ENCODE data around the gene NOS1. TPM values are rescaled to one million over a fixed set of nuclear protein-coding genes. Genes with fewer than 3 reads are reported as not detected.

The NOS1 gene
- total and polyA plus RNA-seq, 10 donors = 0.03 to 0.22 (median 0.04) TPM; not detected in 6

GRCh38 chr12:117328556-117329100 lies 32.8 kb downstream of the NOS1 start:
- no peak for TF ChIP-seq POLR2AphosphoS5 (IDR thresholded peaks at IDR 0.05)
- no peak for TF ChIP-seq CTCF (IDR thresholded peaks at IDR 0.05 in 8 of 11, conservative IDR thresholded peaks at IDR 0.05 in 3 of 11)
- no peak for TF ChIP-seq POLR2A (IDR thresholded peaks at IDR 0.05)
- Histone ChIP-seq H3K4me3 (no peak overlapping the region), H3K9me3 (no peaks in the 10 kb centered on the region), H3K27ac (no peak overlapping the region), H3K36me3 (no peaks in the 10 kb centered on the region), H3K27me3 (replicated peaks in 1 of 7) (peaks cover 0 to 81% (median 5%) of the 10 kb centered on the region in 7 donors), H3K4me1 (no peaks in the 10 kb centered on the region)
- peak; percentile 6 for DNase-seq
- intact Hi-C loops (cut with DNase I; ENCODE audit: low total_unique reads) = no loop called here
- 76 to 87% (median 81%) methylated on average over 13 of the region's 13 CpGs for whole genome bisulfite sequencing, 5 donors

DNA sequence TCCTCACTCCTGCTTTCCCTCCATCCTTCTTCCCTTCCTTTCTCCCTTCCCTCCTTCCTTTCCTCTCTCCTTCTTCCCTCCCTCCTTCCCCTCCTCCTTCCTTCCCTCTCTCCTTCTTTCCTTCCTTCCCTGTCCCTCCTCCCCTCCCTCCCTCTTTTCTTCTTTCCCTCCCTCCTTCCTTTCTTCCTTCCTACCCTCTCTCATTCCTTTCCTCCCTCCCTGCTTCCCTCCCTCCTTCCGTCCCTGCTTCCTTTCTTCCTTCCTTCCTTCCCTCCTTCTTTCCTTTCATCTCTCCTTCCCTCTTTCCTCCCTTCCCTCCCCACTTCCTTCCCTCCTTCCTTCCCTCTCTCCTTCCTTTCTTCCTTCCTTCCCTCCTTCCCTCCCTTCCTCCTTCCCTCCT lies 39.0 kb downstream of the NOS1 start:
- H3K9me3 ChIP-seq = peaks cover 0 to under 1% (median 0%) of the 10 kb centered on the region in 8 donors
- H3K27ac ChIP-seq = no peak overlapping the region
- no peak for DNase-seq
- 32 to 63% (median 47%) methylated on average over 1 of the region's 1 CpG for WGBS, 5 donors
- H3K4me3 ChIP-seq = no peak overlapping the region
- intact Hi-C loops (cut with DNase I; ENCODE audit: low total_unique reads) = no loop called here
- TF ChIP-seq POLR2A (IDR thresholded peaks at IDR 0.05) (no peak), CTCF (IDR thresholded peaks at IDR 0.05 in 8 of 11, conservative IDR thresholded peaks at IDR 0.05 in 3 of 11) (no peak), POLR2AphosphoS5 (IDR thresholded peaks at IDR 0.05) (no peak)
- no peaks in the 10 kb centered on the region for H3K4me1 ChIP-seq
- H3K36me3 ChIP-seq = no peaks in the 10 kb centered on the region
- peaks cover 0 to 51% (median 0%) of the 10 kb centered on the region in 7 donors for H3K27me3 ChIP-seq (replicated peaks in 1 of 7)

DNA sequence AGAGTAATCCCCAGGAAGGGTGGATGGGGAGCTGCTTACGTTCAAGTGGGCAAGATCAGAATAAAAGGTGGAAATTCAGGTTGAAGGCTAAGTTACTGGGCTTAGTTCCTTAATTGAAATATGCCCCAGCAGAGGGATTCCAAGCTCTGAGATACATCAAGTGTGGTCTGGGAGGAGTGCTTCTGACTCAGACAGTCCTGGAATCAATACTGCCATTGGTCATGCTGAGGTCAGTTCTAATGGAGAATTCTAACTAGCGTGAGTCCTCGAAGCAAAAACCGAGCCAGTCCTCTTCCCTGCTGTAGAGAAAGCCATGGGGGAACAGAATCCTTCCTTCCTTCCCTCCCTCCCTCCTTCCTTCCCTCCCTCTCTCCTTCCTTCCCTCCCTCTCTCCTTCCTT lies 39.9 kb downstream of the NOS1 start:
- DNase-seq = no peak
- peaks cover 0 to 43% (median 0%) of the 10 kb centered on the region in 7 donors for H3K27me3 ChIP-seq (replicated peaks in 1 of 7)
- 75 to 89% (median 80%) methylated on average over 4 of the region's 4 CpGs for WGBS, 5 donors
- no peaks in the 10 kb centered on the region for H3K4me1 ChIP-seq
- TF ChIP-seq POLR2A (IDR thresholded peaks at IDR 0.05) (no peak), CTCF (IDR thresholded peaks at IDR 0.05 in 8 of 11, conservative IDR thresholded peaks at IDR 0.05 in 3 of 11) (no peak)
- H3K9me3 ChIP-seq = peaks cover 0 to 9% (median 6%) of the 10 kb centered on the region in 8 donors
- H3K36me3 ChIP-seq = no peaks in the 10 kb centered on the region
- no peak overlapping the region for H3K27ac ChIP-seq
- intact Hi-C loops (cut with DNase I; ENCODE audit: low total_unique reads) = no loop called here
- no peak overlapping the region for H3K4me3 ChIP-seq

- Histone ChIP-seq H3K27ac (no peak overlapping the region), H3K36me3 (no peaks in the 10 kb centered on the region), H3K4me1 (no peaks in the 10 kb centered on the region), H3K27me3 (replicated peaks in 1 of 7) (peaks cover 0 to 17% (median 0%) of the 10 kb centered on the region in 7 donors), H3K4me3 (no peak overlapping the region), H3K9me3 (peaks cover 0 to 21% (median 13%) of the 10 kb centered on the region in 8 donors)
- 70 to 82% (median 74%) methylated on average over 5 to 9 of the region's 9 CpGs for WGBS, 5 donors
- TF ChIP-seq POLR2AphosphoS5 (IDR thresholded peaks at IDR 0.05) (no peak), POLR2A (IDR thresholded peaks at IDR 0.05) (no peak)
- DNase-seq = peak; percentile 34
- intact Hi-C loops (cut with DNase I; ENCODE audit: low total_unique reads) = no loop called here
Measured at GRCh38 chr12:117318591-117318990, 42.8 kb downstream of the NOS1 start.
